Fibroblast of the conjunctiva (primary cell): ENCODE results near the gene GPC6.

Experiments
- DNase-seq: peaks from one replicate; pipeline ENCODE4 v3.0.0-alpha.2; 2010; ENCODE audit warnings: low read depth

GPC6 gene

GRCh38 chr13:93230261-93230855, 3.8 kb downstream of the GPC6 start:
- DNase-seq = peak; percentile 82

GRCh38 chr13:93231867-93232266, 5.3 kb downstream of the GPC6 start:
- DNase-seq = no peak

- DNase-seq = no peak
Measured at GRCh38 chr13:93233997-93234416, 7.4 kb downstream of the GPC6 start.

- no peak for DNase-seq
Measured at GRCh38 chr13:93234459-93234858, 7.9 kb downstream of the GPC6 start.

- peak; percentile 63 for DNase-seq
Measured at GRCh38 chr13:93235258-93236015, 8.8 kb downstream of the GPC6 start.

- no peak for DNase-seq
Measured at GRCh38 chr13:93238711-93239110, 12.1 kb downstream of the GPC6 start.

GRCh38 chr13:93243375-93244063, 16.9 kb downstream of the GPC6 start:
- no peak for DNase-seq

- DNase-seq = no peak
Measured at GRCh38 chr13:93244141-93244917, 17.7 kb downstream of the GPC6 start.

GRCh38 chr13:93244918-93245280, 18.3 kb downstream of the GPC6 start:
- DNase-seq = no peak

GRCh38 chr13:93246069-93246468, 19.5 kb downstream of the GPC6 start:
- no peak for DNase-seq

- no peak for DNase-seq
Measured at GRCh38 chr13:93248627-93249047, 22.0 kb downstream of the GPC6 start.

GRCh38 chr13:93249364-93250306, 23.0 kb downstream of the GPC6 start:
- peak; percentile 58 for DNase-seq

GRCh38 chr13:93254775-93255174, 28.2 kb downstream of the GPC6 start:
- no peak for DNase-seq

- no peak for DNase-seq
Measured at GRCh38 chr13:93256998-93257397, 30.4 kb downstream of the GPC6 start.

GRCh38 chr13:93259527-93260080, 33.0 kb downstream of the GPC6 start:
- no peak for DNase-seq

GRCh38 chr13:93260591-93260990, 34.0 kb downstream of the GPC6 start:
- no peak for DNase-seq

- no peak for DNase-seq
Measured at GRCh38 chr13:93262729-93263345, 36.2 kb downstream of the GPC6 start.

- DNase-seq = no peak
Measured at GRCh38 chr13:93264876-93265275, 38.3 kb downstream of the GPC6 start.

GRCh38 chr13:93265800-93266199, 39.2 kb downstream of the GPC6 start:
- DNase-seq = no peak

- DNase-seq = no peak
Measured at GRCh38 chr13:93266681-93267080, 40.1 kb downstream of the GPC6 start.
